ENCODE results near the gene RPL3. TPM values are rescaled to one million over a fixed set of nuclear protein-coding genes. Genes with fewer than 3 reads are reported as not detected.

Gene RPL3
- total RNA-seq, 1 donor from 2014 or later, result 2,433 TPM

GRCh38 chr22:39349967-39350726 lies 30.7 kb upstream of the RPL3 start, which contains the start of gene SYNGR1:
Gene SYNGR1 (plus strand): TSS chr22:39349991. CDS start chr22:39350011, 20 bp downstream.
- peak; percentile 45 for DNase-seq (ENCODE audit: low spot score, unreplicated experiment)
- Mint-ChIP-seq H3K9me3 (ENCODE audit: low read depth) (no peaks in the 10 kb centered on the region), H3K27ac (peak within 1 kb of the TSS; percentile 93)

GRCh38 chr22:39349506-39349966 lies 30.1 kb upstream of the RPL3 start:
- H3K9me3 Mint-ChIP-seq (ENCODE audit: low read depth), result no peaks in the 10 kb centered on the region
- H3K36me3 Mint-ChIP-seq (ENCODE audit: insufficient read depth), result no peaks in the 10 kb centered on the region
- peaks cover 16% of the 10 kb centered on the region for H3K4me1 Mint-ChIP-seq (ENCODE audit: low read depth)
- peak overlapping the region; percentile 93 for H3K27ac Mint-ChIP-seq
- no peak for TF ChIP-seq CTCF (IDR thresholded peaks at IDR 0.05; ENCODE audit: unreplicated experiment)
- DNase-seq (ENCODE audit: low spot score, unreplicated experiment), result peak; percentile 33
- H3K27me3 Mint-ChIP-seq, result peaks cover under 1% of the 10 kb centered on the region
- H3K4me3 Mint-ChIP-seq (ENCODE audit: low read depth), result peak overlapping the region; percentile 85

More at GRCh38 chr22:39349967-39350726, 30.7 kb upstream of the RPL3 start, which contains the start of gene SYNGR1:
- no peaks in the 10 kb centered on the region for H3K36me3 Mint-ChIP-seq (ENCODE audit: insufficient read depth)
- peak within 1 kb of the TSS; percentile 85 for H3K4me3 Mint-ChIP-seq (ENCODE audit: low read depth)
- no peaks in the 10 kb centered on the region for H3K27me3 Mint-ChIP-seq
- peaks cover 16% of the 10 kb centered on the region for H3K4me1 Mint-ChIP-seq (ENCODE audit: low read depth)
- peak; percentile 8 for TF ChIP-seq CTCF (IDR thresholded peaks at IDR 0.05; ENCODE audit: unreplicated experiment)

GRCh38 chr22:39348909-39349505 lies 29.6 kb upstream of the RPL3 start:
- no peaks in the 10 kb centered on the region for H3K9me3 Mint-ChIP-seq (ENCODE audit: low read depth)
- peaks cover 6% of the 10 kb centered on the region for H3K27me3 Mint-ChIP-seq
- H3K27ac Mint-ChIP-seq, result peak overlapping the region; percentile 93
- H3K36me3 Mint-ChIP-seq (ENCODE audit: insufficient read depth), result no peaks in the 10 kb centered on the region
- TF ChIP-seq CTCF (IDR thresholded peaks at IDR 0.05; ENCODE audit: unreplicated experiment), result no peak
- no peak for DNase-seq (ENCODE audit: low spot score, unreplicated experiment)
- H3K4me1 Mint-ChIP-seq (ENCODE audit: low read depth), result peaks cover 17% of the 10 kb centered on the region
- H3K4me3 Mint-ChIP-seq (ENCODE audit: low read depth), result peak overlapping the region; percentile 85

- DNase-seq (ENCODE audit: low spot score, unreplicated experiment), result no peak
- no peak overlapping the region for H3K27ac Mint-ChIP-seq
- H3K27me3 Mint-ChIP-seq, result peaks cover 12% of the 10 kb centered on the region
- no peaks in the 10 kb centered on the region for H3K36me3 Mint-ChIP-seq (ENCODE audit: insufficient read depth)
- no peak overlapping the region for H3K4me3 Mint-ChIP-seq (ENCODE audit: low read depth)
- H3K9me3 Mint-ChIP-seq (ENCODE audit: low read depth), result no peaks in the 10 kb centered on the region
- TF ChIP-seq CTCF (IDR thresholded peaks at IDR 0.05; ENCODE audit: unreplicated experiment), result no peak
- H3K4me1 Mint-ChIP-seq (ENCODE audit: low read depth), result peaks cover 14% of the 10 kb centered on the region
Measured at GRCh38 chr22:39345231-39345630, 25.8 kb upstream of the RPL3 start.

GRCh38 chr22:39344046-39344390 lies 24.6 kb upstream of the RPL3 start:
- Mint-ChIP-seq H3K4me3 (ENCODE audit: low read depth) (no peak overlapping the region), H3K27me3 (peaks cover 12% of the 10 kb centered on the region), H3K27ac (no peak overlapping the region), H3K9me3 (ENCODE audit: low read depth) (no peaks in the 10 kb centered on the region), H3K36me3 (ENCODE audit: insufficient read depth) (no peaks in the 10 kb centered on the region), H3K4me1 (ENCODE audit: low read depth) (peaks cover 9% of the 10 kb centered on the region)
- DNase-seq (ENCODE audit: low spot score, unreplicated experiment), result no peak
- no peak for TF ChIP-seq CTCF (IDR thresholded peaks at IDR 0.05; ENCODE audit: unreplicated experiment)

Measured in progenitor cell of endocrine pancreas (in vitro differentiated cells).